NCI-H2081 (cell line): ENCODE data around the gene SPRY2.
"Not testable (repeated sequence)": the region's sequence is repeated elsewhere in the genome, so short reads cannot be mapped to it uniquely, and the experiment has no call there.

Experiments used
- DNase-seq, 2 experiments: peaks; one replicate each; lab custom pipeline; 2025; lab: John Stamatoyannopoulos, UW

SPRY2 gene

GRCh38 chr13:80348750-80349149 lies 7.8 kb upstream of the SPRY2 start:
- no peak for DNase-seq

GRCh38 chr13:80348314-80348713 lies 7.4 kb upstream of the SPRY2 start:
- DNase-seq, result no peak

- DNase-seq, result no peak
These were observed 5.0 kb upstream of the SPRY2 start for GRCh38 chr13:80345771-80346510.

GRCh38 chr13:80344032-80344431 lies 3.1 kb upstream of the SPRY2 start:
- not testable (repeated sequence) for DNase-seq

GRCh38 chr13:80342471-80343371 lies 1.8 kb upstream of the SPRY2 start:
- DNase-seq, result peak; percentile 58 to 78

GRCh38 chr13:80341756-80342370 lies 937 bp upstream of the SPRY2 start:
- DNase-seq, result peak; percentile 12 to 30

- DNase-seq, result peak; percentile 32 to 68
These were observed 250 bp downstream of the SPRY2 start for GRCh38 chr13:80340651-80341100.

GRCh38 chr13:80339912-80340650 lies 845 bp downstream of the SPRY2 start:
- peak; percentile 24 to 68 for DNase-seq

- no peak for DNase-seq
These were observed 1.4 kb downstream of the SPRY2 start for GRCh38 chr13:80339563-80339911.

- DNase-seq, result peak; percentile 9 to 50
These were observed 2.0 kb downstream of the SPRY2 start for GRCh38 chr13:80338781-80339562.

- DNase-seq, result no peak
These were observed 3.4 kb downstream of the SPRY2 start for GRCh38 chr13:80337288-80338081.

- no peak for DNase-seq
These were observed 4.1 kb downstream of the SPRY2 start for GRCh38 chr13:80336776-80337287.

- DNase-seq, result no peak
These were observed 4.6 kb downstream of the SPRY2 start for GRCh38 chr13:80336370-80336769.

GRCh38 chr13:80334597-80335260 lies 6.2 kb downstream of the SPRY2 start:
- no peak for DNase-seq

GRCh38 chr13:80331984-80332383 lies 8.9 kb downstream of the SPRY2 start:
- no peak for DNase-seq

GRCh38 chr13:80329250-80329649 lies 11.7 kb downstream of the SPRY2 start:
- no peak for DNase-seq

- no peak for DNase-seq
These were observed 21.9 kb downstream of the SPRY2 start for GRCh38 chr13:80319004-80319403.

- no peak for DNase-seq
These were observed 25.9 kb downstream of the SPRY2 start for GRCh38 chr13:80314711-80315653.
